ENCODE results near the gene C12orf57. TPM values are rescaled to one million over a fixed set of nuclear protein-coding genes. Genes with fewer than 3 reads are reported as not detected.

C12orf57 gene
- total RNA-seq, 1 donor from 2014 or later: 277 TPM

DNA sequence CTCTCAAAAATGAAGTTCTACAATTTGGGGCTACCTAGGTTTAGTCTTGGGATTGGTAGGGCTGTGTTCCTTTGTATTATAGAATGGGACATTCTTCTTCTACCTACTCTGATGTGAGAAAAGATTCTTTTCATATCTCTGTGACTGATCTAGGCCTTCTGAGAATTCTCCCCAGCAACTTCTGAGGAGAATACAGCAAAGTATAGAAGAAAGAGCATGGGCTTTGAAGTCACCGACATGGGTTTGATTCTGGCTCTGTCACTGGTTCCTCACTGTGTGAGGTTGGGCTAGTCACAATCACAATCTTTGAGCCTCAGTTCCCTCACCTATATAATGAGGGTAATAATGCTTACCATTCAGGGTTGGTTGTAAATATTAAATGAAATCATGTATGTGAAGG, 11.1 kb upstream of the C12orf57 start:
- Mint-ChIP-seq H3K9me3 (ENCODE audit: low read depth) (no peaks in the 10 kb centered on the region), H3K4me1 (ENCODE audit: low read depth) (peaks cover 38% of the 10 kb centered on the region), H3K27ac (peak overlapping the region; percentile 36), H3K27me3 (no peaks in the 10 kb centered on the region), H3K36me3 (ENCODE audit: insufficient read depth) (peaks cover 29% of the 10 kb centered on the region), H3K4me3 (ENCODE audit: low read depth) (no peak overlapping the region)
- no peak for DNase-seq (ENCODE audit: low spot score, unreplicated experiment)
- TF ChIP-seq, protein P1, sequence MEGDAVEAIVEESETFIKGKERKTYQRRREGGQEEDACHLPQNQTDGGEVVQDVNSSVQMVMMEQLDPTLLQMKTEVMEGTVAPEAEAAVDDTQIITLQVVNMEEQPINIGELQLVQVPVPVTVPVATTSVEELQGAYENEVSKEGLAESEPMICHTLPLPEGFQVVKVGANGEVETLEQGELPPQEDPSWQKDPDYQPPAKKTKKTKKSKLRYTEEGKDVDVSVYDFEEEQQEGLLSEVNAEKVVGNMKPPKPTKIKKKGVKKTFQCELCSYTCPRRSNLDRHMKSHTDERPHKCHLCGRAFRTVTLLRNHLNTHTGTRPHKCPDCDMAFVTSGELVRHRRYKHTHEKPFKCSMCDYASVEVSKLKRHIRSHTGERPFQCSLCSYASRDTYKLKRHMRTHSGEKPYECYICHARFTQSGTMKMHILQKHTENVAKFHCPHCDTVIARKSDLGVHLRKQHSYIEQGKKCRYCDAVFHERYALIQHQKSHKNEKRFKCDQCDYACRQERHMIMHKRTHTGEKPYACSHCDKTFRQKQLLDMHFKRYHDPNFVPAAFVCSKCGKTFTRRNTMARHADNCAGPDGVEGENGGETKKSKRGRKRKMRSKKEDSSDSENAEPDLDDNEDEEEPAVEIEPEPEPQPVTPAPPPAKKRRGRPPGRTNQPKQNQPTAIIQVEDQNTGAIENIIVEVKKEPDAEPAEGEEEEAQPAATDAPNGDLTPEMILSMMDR (IDR thresholded peaks at IDR 0.05; ENCODE audit: unreplicated experiment): no peak

DNA sequence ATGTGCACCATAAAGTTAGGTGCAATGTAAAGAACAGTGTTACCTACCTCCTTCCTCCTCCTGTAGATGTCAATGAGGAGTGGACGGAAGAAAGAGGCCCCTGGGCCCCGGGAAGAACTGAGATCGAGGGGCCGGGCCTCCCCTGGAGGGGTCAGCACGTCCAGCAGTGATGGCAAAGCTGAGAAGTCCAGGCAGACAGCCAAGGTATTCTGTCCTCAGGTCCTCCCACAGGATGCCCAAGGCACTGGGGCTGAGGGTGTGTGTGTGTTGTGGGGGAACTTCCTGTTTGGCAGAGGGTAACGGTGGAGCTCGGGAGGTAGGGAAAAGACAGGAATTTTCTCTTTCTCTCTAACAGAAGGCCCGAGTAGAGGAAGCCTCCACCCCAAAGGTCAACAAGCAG, 9.7 kb upstream of the C12orf57 start:
- H3K4me1 Mint-ChIP-seq (ENCODE audit: low read depth): peaks cover 36% of the 10 kb centered on the region
- H3K27me3 Mint-ChIP-seq: no peaks in the 10 kb centered on the region
- H3K36me3 Mint-ChIP-seq (ENCODE audit: insufficient read depth): peaks cover 32% of the 10 kb centered on the region
- DNase-seq (ENCODE audit: low spot score, unreplicated experiment): no peak
- H3K9me3 Mint-ChIP-seq (ENCODE audit: low read depth): no peaks in the 10 kb centered on the region
- no peak overlapping the region for H3K4me3 Mint-ChIP-seq (ENCODE audit: low read depth)
- TF ChIP-seq, protein P1 (IDR thresholded peaks at IDR 0.05; ENCODE audit: unreplicated experiment): no peak
- H3K27ac Mint-ChIP-seq: no peak overlapping the region

DNA sequence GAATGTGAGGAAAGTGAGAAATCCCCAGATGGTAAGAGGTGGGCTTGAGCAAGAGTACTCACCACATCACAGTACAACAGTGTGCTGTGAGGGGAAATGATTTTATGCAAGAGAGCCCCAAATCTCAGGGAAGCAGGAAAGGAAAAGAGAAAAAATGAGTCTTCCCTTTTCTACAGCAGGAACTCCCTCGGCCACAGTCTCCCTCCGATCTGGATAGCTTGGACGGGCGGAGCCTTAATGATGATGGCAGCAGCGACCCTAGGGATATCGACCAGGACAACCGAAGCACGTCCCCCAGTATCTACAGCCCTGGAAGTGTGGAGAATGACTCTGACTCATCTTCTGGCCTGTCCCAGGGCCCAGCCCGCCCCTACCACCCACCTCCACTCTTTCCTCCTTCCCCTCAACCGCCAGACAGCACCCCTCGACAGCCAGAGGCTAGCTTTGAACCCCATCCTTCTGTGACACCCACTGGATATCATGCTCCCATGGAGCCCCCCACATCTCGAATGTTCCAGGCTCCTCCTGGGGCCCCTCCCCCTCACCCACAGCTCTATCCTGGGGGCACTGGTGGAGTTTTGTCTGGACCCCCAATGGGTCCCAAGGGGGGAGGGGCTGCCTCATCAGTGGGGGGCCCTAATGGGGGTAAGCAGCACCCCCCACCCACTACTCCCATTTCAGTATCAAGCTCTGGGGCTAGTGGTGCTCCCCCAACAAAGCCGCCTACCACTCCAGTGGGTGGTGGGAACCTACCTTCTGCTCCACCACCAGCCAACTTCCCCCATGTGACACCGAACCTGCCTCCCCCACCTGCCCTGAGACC, 8.2 kb upstream of the C12orf57 start:
- H3K4me3 Mint-ChIP-seq (ENCODE audit: low read depth): no peak overlapping the region
- H3K27me3 Mint-ChIP-seq: no peaks in the 10 kb centered on the region
- H3K4me1 Mint-ChIP-seq (ENCODE audit: low read depth): peaks cover 24% of the 10 kb centered on the region
- TF ChIP-seq, protein P1 (IDR thresholded peaks at IDR 0.05; ENCODE audit: unreplicated experiment): no peak
- peaks cover 42% of the 10 kb centered on the region for H3K36me3 Mint-ChIP-seq (ENCODE audit: insufficient read depth)
- no peak for DNase-seq (ENCODE audit: low spot score, unreplicated experiment)
- no peaks in the 10 kb centered on the region for H3K9me3 Mint-ChIP-seq (ENCODE audit: low read depth)
- peak overlapping the region; percentile 14 for H3K27ac Mint-ChIP-seq

DNA sequence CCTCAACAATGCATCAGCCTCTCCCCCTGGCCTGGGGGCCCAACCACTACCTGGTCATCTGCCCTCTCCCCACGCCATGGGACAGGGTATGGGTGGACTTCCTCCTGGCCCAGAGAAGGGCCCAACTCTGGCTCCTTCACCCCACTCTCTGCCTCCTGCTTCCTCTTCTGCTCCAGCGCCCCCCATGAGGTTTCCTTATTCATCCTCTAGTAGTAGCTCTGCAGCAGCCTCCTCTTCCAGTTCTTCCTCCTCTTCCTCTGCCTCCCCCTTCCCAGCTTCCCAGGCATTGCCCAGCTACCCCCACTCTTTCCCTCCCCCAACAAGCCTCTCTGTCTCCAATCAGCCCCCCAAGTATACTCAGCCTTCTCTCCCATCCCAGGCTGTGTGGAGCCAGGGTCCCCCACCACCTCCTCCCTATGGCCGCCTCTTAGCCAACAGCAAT, 7.6 kb upstream of the C12orf57 start:
- DNase-seq (ENCODE audit: low spot score, unreplicated experiment): no peak
- H3K27ac Mint-ChIP-seq: peak overlapping the region; percentile 78
- TF ChIP-seq, protein P1 (IDR thresholded peaks at IDR 0.05; ENCODE audit: unreplicated experiment): no peak
- H3K36me3 Mint-ChIP-seq (ENCODE audit: insufficient read depth): peaks cover 45% of the 10 kb centered on the region
- H3K27me3 Mint-ChIP-seq: no peaks in the 10 kb centered on the region
- peaks cover 20% of the 10 kb centered on the region for H3K4me1 Mint-ChIP-seq (ENCODE audit: low read depth)
- H3K4me3 Mint-ChIP-seq (ENCODE audit: low read depth): peak overlapping the region; percentile 75
- H3K9me3 Mint-ChIP-seq (ENCODE audit: low read depth): no peaks in the 10 kb centered on the region

DNA sequence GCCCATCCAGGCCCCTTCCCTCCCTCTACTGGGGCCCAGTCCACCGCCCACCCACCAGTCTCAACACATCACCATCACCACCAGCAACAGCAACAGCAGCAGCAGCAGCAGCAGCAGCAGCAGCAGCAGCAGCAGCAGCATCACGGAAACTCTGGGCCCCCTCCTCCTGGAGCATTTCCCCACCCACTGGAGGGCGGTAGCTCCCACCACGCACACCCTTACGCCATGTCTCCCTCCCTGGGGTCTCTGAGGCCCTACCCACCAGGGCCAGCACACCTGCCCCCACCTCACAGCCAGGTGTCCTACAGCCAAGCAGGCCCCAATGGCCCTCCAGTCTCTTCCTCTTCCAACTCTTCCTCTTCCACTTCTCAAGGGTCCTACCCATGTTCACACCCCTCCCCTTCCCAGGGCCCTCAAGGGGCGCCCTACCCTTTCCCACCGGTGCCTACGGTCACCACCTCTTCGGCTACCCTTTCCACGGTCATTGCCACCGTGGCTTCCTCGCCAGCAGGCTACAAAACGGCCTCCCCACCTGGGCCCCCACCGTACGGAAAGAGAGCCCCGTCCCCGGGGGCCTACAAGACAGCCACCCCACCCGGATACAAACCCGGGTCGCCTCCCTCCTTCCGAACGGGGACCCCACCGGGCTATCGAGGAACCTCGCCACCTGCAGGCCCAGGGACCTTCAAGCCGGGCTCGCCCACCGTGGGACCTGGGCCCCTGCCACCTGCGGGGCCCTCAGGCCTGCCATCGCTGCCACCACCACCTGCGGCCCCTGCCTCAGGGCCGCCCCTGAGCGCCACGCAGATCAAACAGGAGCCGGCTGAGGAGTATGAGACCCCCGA, 7.0 kb upstream of the C12orf57 start:
- H3K36me3 Mint-ChIP-seq (ENCODE audit: insufficient read depth): peaks cover 48% of the 10 kb centered on the region
- peaks cover 20% of the 10 kb centered on the region for H3K4me1 Mint-ChIP-seq (ENCODE audit: low read depth)
- no peaks in the 10 kb centered on the region for H3K9me3 Mint-ChIP-seq (ENCODE audit: low read depth)

More for the DNA sequence above, 7.0 kb upstream of the C12orf57 start:
- Mint-ChIP-seq H3K4me3 (ENCODE audit: low read depth) (peak overlapping the region; percentile 75), H3K27ac (peak overlapping the region; percentile 78), H3K27me3 (no peaks in the 10 kb centered on the region)
- no peak for DNase-seq (ENCODE audit: low spot score, unreplicated experiment)
- TF ChIP-seq, protein P1 (IDR thresholded peaks at IDR 0.05; ENCODE audit: unreplicated experiment): no peak

All from progenitor cell of endocrine pancreas (in vitro differentiated cells).